Measurements from ENCODE around the gene STMN1. TPM values are rescaled to one million over a fixed set of nuclear protein-coding genes. Genes with fewer than 3 reads are reported as not detected.
"Not testable (repeated sequence)": the region's sequence is repeated elsewhere in the genome, so short reads cannot be mapped to it uniquely, and the experiment has no call there.

The STMN1 gene
- total RNA-seq = 21.4 TPM
- long read RNA-seq, partial matches to known transcripts = 1 of 5 reads
- long read RNA-seq, other reads (novel, unspliced or antisense) = 0 of 5 reads

- DNase-seq (peak; percentile 95), ATAC-seq (peak; percentile 96)
- intact Hi-C loops (cut with micrococcal nuclease) = no loop called here
Measured at GRCh38 chr1:25905680-25906643, at the start of gene STMN1. Gene STMN1 (minus strand): TSS chr1:25906419. CDS start chr1:25904676, 1,743 bp downstream.

GRCh38 chr1:25955553-25955952 lies 49.3 kb upstream of the STMN1 start:
- intact Hi-C loops (cut with micrococcal nuclease) = no loop called here
- ATAC-seq = no peak

GRCh38 chr1:25954282-25954938 lies 48.2 kb upstream of the STMN1 start:
- no peak for ATAC-seq
- no peak for DNase-seq
- intact Hi-C loops (cut with micrococcal nuclease) = no loop called here

More at GRCh38 chr1:25955553-25955952, 49.3 kb upstream of the STMN1 start:
- DNase-seq = no peak

GRCh38 chr1:25952841-25953401 lies 46.7 kb upstream of the STMN1 start:
- peak; percentile 67 for DNase-seq
- intact Hi-C loops (cut with micrococcal nuclease) = no loop called here

GRCh38 chr1:25948641-25949040 lies 42.4 kb upstream of the STMN1 start:
- DNase-seq (no peak), ATAC-seq (no peak)
- intact Hi-C loops (cut with micrococcal nuclease) = no loop called here

More at GRCh38 chr1:25952841-25953401, 46.7 kb upstream of the STMN1 start:
- peak; percentile 95 for ATAC-seq

GRCh38 chr1:25947027-25947426 lies 40.8 kb upstream of the STMN1 start:
- ATAC-seq = no peak
- intact Hi-C loops (cut with micrococcal nuclease) = no loop called here
- DNase-seq = no peak

GRCh38 chr1:25945761-25946160 lies 39.5 kb upstream of the STMN1 start:
- DNase-seq (no peak), ATAC-seq (no peak)
- intact Hi-C loops (cut with micrococcal nuclease) = no loop called here

- ATAC-seq = no peak
- DNase-seq = no peak
- intact Hi-C loops (cut with micrococcal nuclease) = no loop called here
Measured at GRCh38 chr1:25944986-25945385, 38.8 kb upstream of the STMN1 start.

- DNase-seq; ATAC-seq; intact Hi-C loops (cut with micrococcal nuclease): not testable (repeated sequence)
Measured at GRCh38 chr1:25943511-25943910, 37.3 kb upstream of the STMN1 start.

GRCh38 chr1:25936947-25937346 lies 30.7 kb upstream of the STMN1 start:
- no peak for DNase-seq
- no peak for ATAC-seq
- intact Hi-C loops (cut with micrococcal nuclease) = no loop called here

- intact Hi-C loops (cut with micrococcal nuclease) = no loop called here
- no peak for ATAC-seq
Measured at GRCh38 chr1:25933479-25934365, 27.5 kb upstream of the STMN1 start.

GRCh38 chr1:25932811-25933400 lies 26.7 kb upstream of the STMN1 start:
- intact Hi-C loops (cut with micrococcal nuclease); DNase-seq; ATAC-seq: not testable (repeated sequence)

More at GRCh38 chr1:25933479-25934365, 27.5 kb upstream of the STMN1 start:
- DNase-seq = no peak

GRCh38 chr1:25932321-25932720 lies 26.1 kb upstream of the STMN1 start:
- ATAC-seq = no peak
- no peak for DNase-seq
- intact Hi-C loops (cut with micrococcal nuclease) = no loop called here

GRCh38 chr1:25929016-25929415 lies 22.8 kb upstream of the STMN1 start:
- intact Hi-C loops (cut with micrococcal nuclease) = no loop called here
- DNase-seq = no peak
- ATAC-seq = no peak

GRCh38 chr1:25927521-25928265 lies 21.5 kb upstream of the STMN1 start:
- DNase-seq = no peak
- no peak for ATAC-seq
- intact Hi-C loops (cut with micrococcal nuclease) = no loop called here

- intact Hi-C loops (cut with micrococcal nuclease) = no loop called here
- no peak for ATAC-seq
- no peak for DNase-seq
Measured at GRCh38 chr1:25926731-25927496, 20.7 kb upstream of the STMN1 start.

- DNase-seq (no peak), ATAC-seq (no peak)
- intact Hi-C loops (cut with micrococcal nuclease) = no loop called here
Measured at GRCh38 chr1:25924454-25924853, 18.2 kb upstream of the STMN1 start.
